Neural cell (in vitro differentiated cells): ENCODE data around the gene CDC20.

ENCODE experiments used
- CTCF ChIP-seq: fragments of 450-650 bp; IDR thresholded peaks from 2 replicates; pipeline ENCODE4 v1.5.1; 2014; ENCODE audit warnings: antibody characterized with exemption, mild to moderate bottlenecking, moderate library complexity; ENCODE audit not compliant: poor library complexity, severe bottlenecking
- EZH2 ChIP-seq: fragments of 200-600, 300-800 bp; shearing (Covaris generic), sonication (generic); IDR thresholded peaks from 2 replicates; pipeline ENCODE4 v1.6.1; 2014; ENCODE audit warnings: antibody characterized with exemption, low read length, borderline replicate concordance, mild to moderate bottlenecking; ENCODE audit not compliant: insufficient read depth, poor library complexity, severe bottlenecking
- MXI1 ChIP-seq: fragments of 450-650 bp; conservative IDR thresholded peaks from 2 replicates; pipeline ENCODE4 v1.6.1; 2014; ENCODE audit warnings: antibody characterized with exemption, mild to moderate bottlenecking; ENCODE audit not compliant: poor library complexity, severe bottlenecking
- POLR2AphosphoS5 ChIP-seq: IDR thresholded peaks from 2 replicates; pipeline ENCODE4 v1.6.1; 2012
- REST ChIP-seq: IDR thresholded peaks from 2 replicates; pipeline ENCODE4 v1.6.1; 2012; ENCODE audit warnings: borderline replicate concordance

- no peak for TF ChIP-seq POLR2AphosphoS5
- no peak for TF ChIP-seq MXI1
- no peak for TF ChIP-seq CTCF
- no peak for TF ChIP-seq EZH2
- TF ChIP-seq REST: no peak
These were observed 22.8 kb downstream of the CDC20 start for GRCh38 chr1:43381612-43382011.
